AML-193 (cell line): ENCODE data around the gene ZNF610.

Experiments used
- DNase-seq, 2 experiments: peaks; one replicate each; lab custom pipeline; 2025; lab: John Stamatoyannopoulos, UW

ZNF610 gene

DNA sequence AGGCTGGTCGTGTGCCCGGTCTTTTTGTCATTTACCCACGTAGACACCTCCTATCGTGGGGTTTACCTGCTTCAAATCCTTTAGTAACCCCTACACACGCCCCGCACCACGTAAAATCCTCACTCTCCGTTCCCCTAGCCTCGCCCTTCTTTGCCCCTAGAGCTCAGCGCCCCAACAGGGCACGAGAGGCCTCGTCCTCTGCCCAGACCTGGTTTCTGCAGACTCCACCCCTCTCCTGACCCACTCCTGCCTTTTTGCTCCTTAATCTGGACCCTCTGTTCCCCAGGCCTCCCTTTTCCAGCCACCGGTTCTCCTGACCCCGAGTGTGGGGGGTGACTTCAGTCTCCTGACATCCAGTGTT is 62.0 kb downstream of the ZNF610 start:
- DNase-seq: peak; percentile 0 to 21

DNA sequence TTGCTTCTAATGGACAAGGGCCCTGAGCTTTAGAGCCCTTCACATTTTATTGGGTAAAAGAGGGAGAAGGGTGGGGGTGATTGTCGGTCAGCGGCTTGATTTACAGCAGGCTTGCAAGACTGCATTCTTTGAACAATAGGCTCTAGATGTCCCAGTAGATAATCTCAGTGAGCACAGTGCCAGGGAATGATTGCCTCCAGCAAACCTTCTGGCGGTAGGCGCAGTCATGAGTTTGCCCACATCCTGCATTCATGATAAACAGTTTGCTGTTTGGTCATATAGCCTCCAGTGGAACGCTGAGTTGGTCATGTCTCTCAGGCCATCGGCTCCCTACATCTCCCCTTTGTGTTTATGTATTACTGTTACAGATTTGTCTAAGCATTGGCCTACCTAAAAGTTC is 74.2 kb downstream of the ZNF610 start:
- no peak for DNase-seq

DNA sequence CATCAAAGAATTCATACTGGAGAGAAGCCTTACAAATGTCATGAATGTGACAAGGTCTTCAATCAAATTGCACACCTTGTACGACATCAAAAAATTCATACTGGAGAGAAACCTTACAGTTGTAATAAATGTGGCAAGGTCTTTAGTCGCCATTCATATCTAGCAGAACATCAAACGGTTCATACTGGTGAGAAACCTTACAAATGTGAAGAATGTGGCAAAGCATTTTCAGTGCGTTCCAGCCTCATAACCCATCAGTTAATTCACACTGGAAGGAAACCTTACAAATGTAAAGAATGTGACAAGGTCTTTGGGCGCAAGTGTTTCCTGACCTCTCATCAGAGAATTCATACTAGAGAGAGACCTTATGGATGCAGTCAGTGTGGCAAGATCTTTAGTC is 79.7 kb downstream of the ZNF610 start:
- DNase-seq: no peak
